Measurements from ENCODE around the gene SPARC.
"Not testable (repeated sequence)": the region's sequence is repeated elsewhere in the genome, so short reads cannot be mapped to it uniquely, and the experiment has no call there.

The SPARC gene

DNA sequence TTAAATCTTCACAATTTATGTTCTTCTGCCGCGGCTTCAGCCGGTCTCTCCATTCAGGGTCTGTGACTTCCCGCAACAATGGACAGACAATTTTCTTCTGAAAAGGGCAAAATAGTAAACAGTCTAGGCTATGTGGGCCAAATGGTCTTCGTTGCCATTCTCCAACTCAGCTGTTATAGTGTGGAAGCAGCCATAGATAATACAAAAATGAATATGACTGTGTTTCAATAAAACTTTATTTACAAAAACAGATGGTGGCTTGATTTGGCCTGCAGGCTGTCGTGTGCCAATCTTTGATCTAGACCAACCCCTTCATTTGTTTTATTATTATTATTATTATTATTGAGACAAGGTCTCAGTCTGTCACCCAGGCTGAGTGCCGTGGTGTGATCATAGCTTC lies 43.7 kb upstream of the SPARC start:
- DNase-seq (ENCODE audit: low spot score), result no peak
- no peaks in the 10 kb centered on the region for H3K4me1 ChIP-seq (ENCODE audit: insufficient read depth, poor library complexity, severe bottlenecking)
- H3K4me3 ChIP-seq (ENCODE audit: severe bottlenecking), result no peak overlapping the region
- H3K36me3 ChIP-seq (ENCODE audit: low read depth), result no peaks in the 10 kb centered on the region
- H3K27me3 ChIP-seq (ENCODE audit: insufficient read depth, poor library complexity, severe bottlenecking), result no peaks in the 10 kb centered on the region
- no peaks in the 10 kb centered on the region for H3K9me3 ChIP-seq (ENCODE audit: severe bottlenecking)
- no peak for ATAC-seq (ENCODE audit: low read depth)
- TF ChIP-seq, protein P1, sequence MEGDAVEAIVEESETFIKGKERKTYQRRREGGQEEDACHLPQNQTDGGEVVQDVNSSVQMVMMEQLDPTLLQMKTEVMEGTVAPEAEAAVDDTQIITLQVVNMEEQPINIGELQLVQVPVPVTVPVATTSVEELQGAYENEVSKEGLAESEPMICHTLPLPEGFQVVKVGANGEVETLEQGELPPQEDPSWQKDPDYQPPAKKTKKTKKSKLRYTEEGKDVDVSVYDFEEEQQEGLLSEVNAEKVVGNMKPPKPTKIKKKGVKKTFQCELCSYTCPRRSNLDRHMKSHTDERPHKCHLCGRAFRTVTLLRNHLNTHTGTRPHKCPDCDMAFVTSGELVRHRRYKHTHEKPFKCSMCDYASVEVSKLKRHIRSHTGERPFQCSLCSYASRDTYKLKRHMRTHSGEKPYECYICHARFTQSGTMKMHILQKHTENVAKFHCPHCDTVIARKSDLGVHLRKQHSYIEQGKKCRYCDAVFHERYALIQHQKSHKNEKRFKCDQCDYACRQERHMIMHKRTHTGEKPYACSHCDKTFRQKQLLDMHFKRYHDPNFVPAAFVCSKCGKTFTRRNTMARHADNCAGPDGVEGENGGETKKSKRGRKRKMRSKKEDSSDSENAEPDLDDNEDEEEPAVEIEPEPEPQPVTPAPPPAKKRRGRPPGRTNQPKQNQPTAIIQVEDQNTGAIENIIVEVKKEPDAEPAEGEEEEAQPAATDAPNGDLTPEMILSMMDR (IDR thresholded peaks at IDR 0.05; ENCODE audit: poor library complexity, severe bottlenecking), result no peak
- no peak overlapping the region for H3K27ac ChIP-seq (ENCODE audit: poor library complexity, severe bottlenecking)

GRCh38 chr5:151729597-151729996 lies 42.9 kb upstream of the SPARC start:
- not testable (repeated sequence) for H3K4me1 ChIP-seq (ENCODE audit: insufficient read depth, poor library complexity, severe bottlenecking); ATAC-seq (ENCODE audit: low read depth); H3K27me3 ChIP-seq (ENCODE audit: insufficient read depth, poor library complexity, severe bottlenecking); H3K9me3 ChIP-seq (ENCODE audit: severe bottlenecking); H3K4me3 ChIP-seq (ENCODE audit: severe bottlenecking); H3K36me3 ChIP-seq (ENCODE audit: low read depth); H3K27ac ChIP-seq (ENCODE audit: poor library complexity, severe bottlenecking); DNase-seq (ENCODE audit: low spot score)

- Histone ChIP-seq H3K9me3 (ENCODE audit: severe bottlenecking) (no peaks in the 10 kb centered on the region), H3K4me1 (ENCODE audit: insufficient read depth, poor library complexity, severe bottlenecking) (no peaks in the 10 kb centered on the region), H3K27ac (ENCODE audit: poor library complexity, severe bottlenecking) (no peak overlapping the region), H3K36me3 (ENCODE audit: low read depth) (no peaks in the 10 kb centered on the region), H3K27me3 (ENCODE audit: insufficient read depth, poor library complexity, severe bottlenecking) (no peaks in the 10 kb centered on the region), H3K4me3 (ENCODE audit: severe bottlenecking) (no peak overlapping the region)
- TF ChIP-seq, protein P1 (IDR thresholded peaks at IDR 0.05; ENCODE audit: poor library complexity, severe bottlenecking), result no peak
- no peak for ATAC-seq (ENCODE audit: low read depth)
- DNase-seq (ENCODE audit: low spot score), result no peak
These were observed 37.6 kb upstream of the SPARC start for GRCh38 chr5:151724360-151724759.

DNA sequence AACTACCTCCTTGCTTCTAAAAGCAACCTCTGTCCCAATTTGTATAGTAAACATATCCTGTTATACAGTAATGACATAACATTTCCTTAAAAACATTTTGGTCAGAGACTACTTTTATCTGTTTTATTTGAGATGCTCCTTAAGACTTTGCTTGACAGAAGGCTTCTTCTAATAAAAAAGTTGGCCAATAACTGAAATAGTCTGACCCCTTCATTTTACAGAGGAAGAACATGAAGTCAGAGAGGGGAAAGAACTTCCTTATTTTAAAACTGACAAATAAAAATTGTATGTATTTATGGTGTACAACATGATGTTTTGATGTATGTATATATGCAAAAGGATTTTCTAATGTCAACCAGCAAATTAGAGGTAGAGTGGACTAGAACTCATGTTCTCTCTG lies 35.8 kb upstream of the SPARC start:
- Histone ChIP-seq H3K9me3 (ENCODE audit: severe bottlenecking) (no peaks in the 10 kb centered on the region), H3K4me1 (ENCODE audit: insufficient read depth, poor library complexity, severe bottlenecking) (no peaks in the 10 kb centered on the region), H3K27me3 (ENCODE audit: insufficient read depth, poor library complexity, severe bottlenecking) (no peaks in the 10 kb centered on the region), H3K4me3 (ENCODE audit: severe bottlenecking) (no peak overlapping the region), H3K27ac (ENCODE audit: poor library complexity, severe bottlenecking) (no peak overlapping the region), H3K36me3 (ENCODE audit: low read depth) (no peaks in the 10 kb centered on the region)
- DNase-seq (ENCODE audit: low spot score) (no peak), ATAC-seq (ENCODE audit: low read depth) (no peak)
- TF ChIP-seq, protein P1 (IDR thresholded peaks at IDR 0.05; ENCODE audit: poor library complexity, severe bottlenecking), result no peak

- peak; percentile 77 for ATAC-seq (ENCODE audit: low read depth)
- Histone ChIP-seq H3K36me3 (ENCODE audit: low read depth) (no peaks in the 10 kb centered on the region), H3K4me1 (ENCODE audit: insufficient read depth, poor library complexity, severe bottlenecking) (no peaks in the 10 kb centered on the region), H3K9me3 (ENCODE audit: severe bottlenecking) (no peaks in the 10 kb centered on the region), H3K4me3 (ENCODE audit: severe bottlenecking) (no peak overlapping the region), H3K27me3 (ENCODE audit: insufficient read depth, poor library complexity, severe bottlenecking) (no peaks in the 10 kb centered on the region), H3K27ac (ENCODE audit: poor library complexity, severe bottlenecking) (no peak overlapping the region)
- TF ChIP-seq, protein P1 (IDR thresholded peaks at IDR 0.05; ENCODE audit: poor library complexity, severe bottlenecking), result no peak
- DNase-seq (ENCODE audit: low spot score), result no peak
These were observed 35.2 kb upstream of the SPARC start for GRCh38 chr5:151721812-151722391.

All from RWPE2 (cell line).